ENCODE measurements around the gene PRM3. TPM values are rescaled to one million over a fixed set of nuclear protein-coding genes. Genes with fewer than 3 reads are reported as not detected.

Gene PRM3
- total RNA-seq, 4 donors from 2014 or later = not detected

DNA sequence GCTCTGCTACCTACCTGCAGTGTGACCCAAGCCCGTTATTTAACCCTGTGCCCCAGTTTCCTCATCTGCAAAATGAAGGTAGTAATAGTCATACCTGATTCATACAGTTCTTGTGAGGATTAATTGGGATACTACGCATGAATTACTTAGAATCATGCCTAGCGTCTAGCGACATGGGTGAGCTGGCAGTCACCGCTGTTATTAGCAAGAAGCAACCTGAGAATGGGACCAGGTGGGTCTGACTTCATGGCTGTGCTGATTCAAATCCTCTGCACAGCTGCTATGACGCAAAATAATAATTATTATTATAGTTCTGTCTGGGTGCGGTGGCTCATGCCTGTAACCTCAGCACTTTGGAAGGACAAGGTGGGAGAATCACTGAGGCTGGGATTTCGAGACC is 25.3 kb downstream of the PRM3 start:
- Histone ChIP-seq H3K9me3 (no peaks in the 10 kb centered on the region), H3K27me3 (no peaks in the 10 kb centered on the region), H3K4me1 (no peaks in the 10 kb centered on the region), H3K4me3 (no peak overlapping the region), H3K36me3 (no peaks in the 10 kb centered on the region), H3K27ac (no peak overlapping the region)
- intact Hi-C loops (cut with DNase I; ENCODE audit: low total_unique reads) = no loop called here
- ATAC-seq (no peak), DNase-seq (no peak)
- TF ChIP-seq POLR2A (IDR thresholded peaks at IDR 0.05) = no peak
- TF ChIP-seq, protein P1, sequence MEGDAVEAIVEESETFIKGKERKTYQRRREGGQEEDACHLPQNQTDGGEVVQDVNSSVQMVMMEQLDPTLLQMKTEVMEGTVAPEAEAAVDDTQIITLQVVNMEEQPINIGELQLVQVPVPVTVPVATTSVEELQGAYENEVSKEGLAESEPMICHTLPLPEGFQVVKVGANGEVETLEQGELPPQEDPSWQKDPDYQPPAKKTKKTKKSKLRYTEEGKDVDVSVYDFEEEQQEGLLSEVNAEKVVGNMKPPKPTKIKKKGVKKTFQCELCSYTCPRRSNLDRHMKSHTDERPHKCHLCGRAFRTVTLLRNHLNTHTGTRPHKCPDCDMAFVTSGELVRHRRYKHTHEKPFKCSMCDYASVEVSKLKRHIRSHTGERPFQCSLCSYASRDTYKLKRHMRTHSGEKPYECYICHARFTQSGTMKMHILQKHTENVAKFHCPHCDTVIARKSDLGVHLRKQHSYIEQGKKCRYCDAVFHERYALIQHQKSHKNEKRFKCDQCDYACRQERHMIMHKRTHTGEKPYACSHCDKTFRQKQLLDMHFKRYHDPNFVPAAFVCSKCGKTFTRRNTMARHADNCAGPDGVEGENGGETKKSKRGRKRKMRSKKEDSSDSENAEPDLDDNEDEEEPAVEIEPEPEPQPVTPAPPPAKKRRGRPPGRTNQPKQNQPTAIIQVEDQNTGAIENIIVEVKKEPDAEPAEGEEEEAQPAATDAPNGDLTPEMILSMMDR (IDR thresholded peaks at IDR 0.05 in 4 of 5, conservative IDR thresholded peaks at IDR 0.05 in 1 of 5) = no peak
- in situ Hi-C loops (cut with MboI; ENCODE audit: low sequenced_read_pairs in 4 of 4) = loop anchor here in 1 of 4 donors (25.0 kb wide), 1 partner anchor 111 kb away; no protein-coding TSS in a partner anchor

DNA sequence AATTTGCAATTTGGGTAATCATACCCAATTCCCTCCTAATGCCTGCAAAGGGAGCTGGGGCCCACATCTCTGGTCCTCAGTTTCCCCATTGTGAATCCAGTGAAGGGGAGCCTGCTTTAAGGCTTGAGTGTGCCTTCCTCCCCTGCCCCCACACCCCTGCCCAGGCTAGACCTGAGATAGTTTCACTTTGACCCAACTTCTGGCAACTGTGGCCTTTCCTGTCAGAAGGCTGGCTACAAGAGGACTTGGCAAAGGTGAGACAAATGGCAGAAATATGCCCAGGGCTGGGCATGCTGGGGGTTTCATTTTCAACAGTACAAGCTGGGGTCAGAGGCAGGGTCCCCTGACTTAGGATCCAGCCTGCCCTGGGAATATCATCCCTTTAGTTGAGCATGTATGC is 27.4 kb downstream of the PRM3 start:
- TF ChIP-seq, protein P1 (IDR thresholded peaks at IDR 0.05 in 4 of 5, conservative IDR thresholded peaks at IDR 0.05 in 1 of 5) = no peak
- TF ChIP-seq POLR2A (IDR thresholded peaks at IDR 0.05) = no peak
- in situ Hi-C loops (cut with MboI; ENCODE audit: low sequenced_read_pairs in 4 of 4) = loop anchor here in 1 of 4 donors (25.0 kb wide), 1 partner anchor 109 kb away; no protein-coding TSS in a partner anchor
- no peak overlapping the region for H3K27ac ChIP-seq
- ATAC-seq (no peak), DNase-seq (no peak)
- intact Hi-C loops (cut with DNase I; ENCODE audit: low total_unique reads) = no loop called here
- H3K27me3 ChIP-seq = no peaks in the 10 kb centered on the region
- H3K36me3 ChIP-seq = no peaks in the 10 kb centered on the region
- peaks cover under 1 to 2% of the 10 kb centered on the region in 2 donors for H3K4me1 ChIP-seq
- no peak overlapping the region for H3K4me3 ChIP-seq
- no peaks in the 10 kb centered on the region for H3K9me3 ChIP-seq

DNA sequence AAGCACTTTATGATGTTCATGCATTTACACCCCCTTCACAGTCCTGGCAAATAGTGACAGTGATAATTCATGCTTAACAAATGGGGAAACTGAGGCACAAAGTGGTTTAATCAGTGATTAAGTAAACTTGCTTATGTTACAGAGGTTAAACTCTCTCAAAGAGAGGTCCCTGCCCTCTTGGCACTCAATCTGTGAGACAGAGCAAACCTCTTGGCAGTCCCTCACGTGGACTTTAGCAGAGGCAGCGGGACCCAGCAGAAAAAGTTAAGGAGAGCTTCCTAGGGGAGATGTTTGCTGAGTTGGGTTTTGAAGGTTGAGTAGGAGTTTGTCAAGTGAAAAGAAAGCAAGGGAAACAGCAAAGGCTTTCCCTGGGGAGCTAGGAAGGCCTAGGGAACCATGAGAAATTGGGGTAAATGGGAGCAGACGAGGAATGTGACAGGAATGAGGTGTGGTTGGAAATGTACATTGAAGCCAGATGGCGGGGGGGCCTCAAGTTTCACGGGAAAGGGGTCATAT is 28.1 kb downstream of the PRM3 start:
- Histone ChIP-seq H3K4me1 (peaks cover 8% of the 10 kb centered on the region in 2 donors), H3K36me3 (no peaks in the 10 kb centered on the region), H3K9me3 (no peaks in the 10 kb centered on the region), H3K27me3 (no peaks in the 10 kb centered on the region), H3K4me3 (no peak overlapping the region), H3K27ac (no peak overlapping the region)
- intact Hi-C loops (cut with DNase I; ENCODE audit: low total_unique reads) = no loop called here
- ATAC-seq (no peak), DNase-seq (no peak)
- TF ChIP-seq, protein P1 (IDR thresholded peaks at IDR 0.05 in 4 of 5, conservative IDR thresholded peaks at IDR 0.05 in 1 of 5) = no peak
- no peak for TF ChIP-seq POLR2A (IDR thresholded peaks at IDR 0.05)
- in situ Hi-C loops (cut with MboI; ENCODE audit: low sequenced_read_pairs in 4 of 4) = loop anchor here in 1 of 4 donors (25.0 kb wide), 1 partner anchor 108 kb away; no protein-coding TSS in a partner anchor

DNA sequence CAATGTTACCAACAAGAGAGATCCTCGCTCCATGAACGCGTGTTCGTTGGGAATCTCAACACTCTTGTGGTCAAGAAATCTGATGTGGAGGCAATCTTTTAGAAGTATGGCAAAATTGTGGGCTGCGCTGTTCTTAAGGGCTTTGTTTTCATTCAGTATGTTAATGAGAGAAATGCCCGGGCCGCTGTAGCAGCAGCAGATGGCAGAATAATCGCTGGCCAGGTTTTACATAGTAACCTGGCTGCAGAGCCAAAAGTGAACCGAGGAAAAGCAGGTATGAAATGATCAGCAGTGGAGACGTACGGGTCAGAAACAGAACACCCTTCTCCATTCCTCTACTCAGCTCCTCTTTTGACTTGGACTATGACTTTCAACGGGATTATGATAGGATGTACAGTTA is 30.8 kb downstream of the PRM3 start:
- in situ Hi-C loops (cut with MboI; ENCODE audit: low sequenced_read_pairs in 4 of 4) = loop anchor here in 1 of 4 donors (25.0 kb wide), 1 partner anchor 105 kb away; no protein-coding TSS in a partner anchor
- Histone ChIP-seq H3K27ac (no peak overlapping the region), H3K27me3 (no peaks in the 10 kb centered on the region), H3K4me1 (peaks cover 8 to 9% of the 10 kb centered on the region in 2 donors), H3K36me3 (no peaks in the 10 kb centered on the region), H3K9me3 (no peaks in the 10 kb centered on the region), H3K4me3 (no peak overlapping the region)
- TF ChIP-seq, protein P1 (IDR thresholded peaks at IDR 0.05 in 4 of 5, conservative IDR thresholded peaks at IDR 0.05 in 1 of 5) = no peak
- TF ChIP-seq POLR2A (IDR thresholded peaks at IDR 0.05) = no peak
- intact Hi-C loops (cut with DNase I; ENCODE audit: low total_unique reads) = no loop called here
- DNase-seq (no peak), ATAC-seq (no peak)
